ENCODE results near the gene HNRNPA3. TPM values are rescaled to one million over a fixed set of nuclear protein-coding genes. Genes with fewer than 3 reads are reported as not detected.

Gene HNRNPA3
- total and polyA plus RNA-seq, 2 of the 13 experiments (the other 11 are each of a cell fraction or from before 2014, with no cell fraction given): 73.3 to 97.7 TPM

DNA sequence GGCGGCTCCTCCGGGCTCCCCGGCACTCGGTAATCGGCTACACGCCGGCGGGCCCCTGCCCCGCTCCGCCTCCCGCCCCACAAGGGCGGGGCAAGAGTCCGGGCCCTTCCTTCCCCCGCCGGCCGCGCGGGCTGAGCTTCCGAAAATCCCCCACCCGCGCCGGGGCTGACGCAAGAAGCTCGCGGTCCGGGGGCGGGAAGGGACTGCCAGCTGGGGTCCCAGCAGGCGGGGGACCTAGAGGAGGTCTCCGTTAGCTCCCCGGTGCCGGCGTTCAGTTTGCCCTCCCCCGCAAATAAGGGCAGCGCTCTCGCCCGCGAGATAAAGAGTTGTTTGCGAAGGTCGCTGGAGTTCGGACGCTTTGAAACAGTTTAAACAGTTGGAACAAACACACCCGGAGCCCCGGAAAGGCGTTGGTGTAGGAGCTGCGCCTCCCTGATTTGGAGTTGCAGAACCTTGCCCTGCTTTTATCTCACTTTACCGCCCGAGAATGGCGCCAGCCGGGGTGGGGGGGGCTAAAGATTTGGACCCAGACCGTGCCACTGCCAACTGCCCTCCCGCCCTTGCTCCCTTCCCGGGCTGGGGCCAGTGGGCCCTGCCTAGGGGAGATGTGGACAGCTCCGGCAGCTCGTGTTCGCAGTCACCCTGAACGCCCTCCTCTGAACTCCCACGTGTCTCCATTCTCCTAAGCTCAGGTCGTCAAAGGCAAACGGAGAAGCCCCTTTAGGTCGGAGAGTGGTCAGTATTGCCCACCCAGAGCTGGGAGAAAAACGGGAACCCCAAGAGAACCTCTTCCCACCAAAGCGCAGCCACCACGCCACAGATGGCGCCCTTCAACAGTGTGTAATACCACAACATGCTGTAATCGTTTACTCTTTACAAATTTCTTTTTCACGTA lies 52.3 kb downstream of the HNRNPA3 start, which contains the start of gene NFE2L2 (continued):
- TF ChIP-seq, protein P1, sequence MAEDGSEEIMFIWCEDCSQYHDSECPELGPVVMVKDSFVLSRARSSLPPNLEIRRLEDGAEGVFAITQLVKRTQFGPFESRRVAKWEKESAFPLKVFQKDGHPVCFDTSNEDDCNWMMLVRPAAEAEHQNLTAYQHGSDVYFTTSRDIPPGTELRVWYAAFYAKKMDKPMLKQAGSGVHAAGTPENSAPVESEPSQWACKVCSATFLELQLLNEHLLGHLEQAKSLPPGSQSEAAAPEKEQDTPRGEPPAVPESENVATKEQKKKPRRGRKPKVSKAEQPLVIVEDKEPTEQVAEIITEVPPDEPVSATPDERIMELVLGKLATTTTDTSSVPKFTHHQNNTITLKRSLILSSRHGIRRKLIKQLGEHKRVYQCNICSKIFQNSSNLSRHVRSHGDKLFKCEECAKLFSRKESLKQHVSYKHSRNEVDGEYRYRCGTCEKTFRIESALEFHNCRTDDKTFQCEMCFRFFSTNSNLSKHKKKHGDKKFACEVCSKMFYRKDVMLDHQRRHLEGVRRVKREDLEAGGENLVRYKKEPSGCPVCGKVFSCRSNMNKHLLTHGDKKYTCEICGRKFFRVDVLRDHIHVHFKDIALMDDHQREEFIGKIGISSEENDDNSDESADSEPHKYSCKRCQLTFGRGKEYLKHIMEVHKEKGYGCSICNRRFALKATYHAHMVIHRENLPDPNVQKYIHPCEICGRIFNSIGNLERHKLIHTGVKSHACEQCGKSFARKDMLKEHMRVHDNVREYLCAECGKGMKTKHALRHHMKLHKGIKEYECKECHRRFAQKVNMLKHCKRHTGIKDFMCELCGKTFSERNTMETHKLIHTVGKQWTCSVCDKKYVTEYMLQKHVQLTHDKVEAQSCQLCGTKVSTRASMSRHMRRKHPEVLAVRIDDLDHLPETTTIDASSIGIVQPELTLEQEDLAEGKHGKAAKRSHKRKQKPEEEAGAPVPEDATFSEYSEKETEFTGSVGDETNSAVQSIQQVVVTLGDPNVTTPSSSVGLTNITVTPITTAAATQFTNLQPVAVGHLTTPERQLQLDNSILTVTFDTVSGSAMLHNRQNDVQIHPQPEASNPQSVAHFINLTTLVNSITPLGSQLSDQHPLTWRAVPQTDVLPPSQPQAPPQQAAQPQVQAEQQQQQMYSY (CRISPR knock-in tag; IDR thresholded peaks at IDR 0.05): no peak; the same call in 1 of the 2 replicates
- TF ChIP-seq, protein P2, sequence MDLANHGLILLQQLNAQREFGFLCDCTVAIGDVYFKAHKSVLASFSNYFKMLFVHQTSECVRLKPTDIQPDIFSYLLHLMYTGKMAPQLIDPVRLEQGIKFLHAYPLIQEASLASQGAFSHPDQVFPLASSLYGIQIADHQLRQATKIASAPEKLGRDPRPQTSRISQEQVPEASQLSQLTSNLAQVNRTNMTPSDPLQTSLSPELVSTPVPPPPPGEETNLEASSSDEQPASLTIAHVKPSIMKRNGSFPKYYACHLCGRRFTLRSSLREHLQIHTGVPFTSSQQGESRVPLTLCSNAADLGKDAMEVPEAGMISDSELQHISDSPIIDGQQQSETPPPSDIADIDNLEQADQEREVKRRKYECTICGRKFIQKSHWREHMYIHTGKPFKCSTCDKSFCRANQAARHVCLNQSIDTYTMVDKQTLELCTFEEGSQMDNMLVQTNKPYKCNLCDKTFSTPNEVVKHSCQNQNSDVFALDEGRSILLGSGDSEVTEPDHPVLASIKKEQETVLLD (CRISPR knock-in tag; IDR thresholded peaks at IDR 0.05; ENCODE audit: low read depth): peak; percentile 100
- TF ChIP-seq SOX13 (IDR thresholded peaks at IDR 0.05) (peak; percentile 70; the same call in 1 of the 2 replicates), SOX13 (CRISPR knock-in tag; conservative IDR thresholded peaks at IDR 0.05 in 1 of 2, IDR thresholded peaks at IDR 0.05 in 1 of 2) (peak; percentile 74 to 88; a peak in 2 of 4 replicates), HCFC1 (IDR thresholded peaks at IDR 0.05; ENCODE audit: low read depth, low read length) (no peak), ZNF343 (CRISPR knock-in tag; IDR thresholded peaks at IDR 0.05) (no peak; the same call in 1 of the 2 replicates), ZNF674 (CRISPR knock-in tag; IDR thresholded peaks at IDR 0.05; ENCODE audit: low read depth) (no peak), NFATC3 (CRISPR knock-in tag; IDR thresholded peaks at IDR 0.05) (peak; percentile 50; the same call in 1 of the 2 replicates), HES4 (CRISPR knock-in tag; IDR thresholded peaks at IDR 0.05; ENCODE audit: borderline replicate concordance) (no peak), ZNF619 (CRISPR knock-in tag; IDR thresholded peaks at IDR 0.05) (no peak), GZF1 (CRISPR knock-in tag; IDR thresholded peaks at IDR 0.05) (peak; percentile 91; the same call in 1 of the 2 replicates), ZNF160 (CRISPR knock-in tag; IDR thresholded peaks at IDR 0.05) (0 out of 2 replicates have a peak, but pooled peaks have one; percentile 5), ZNF326 (CRISPR knock-in tag; IDR thresholded peaks at IDR 0.05; ENCODE audit: borderline replicate concordance) (no peak)
- TF ChIP-seq, protein P3, sequence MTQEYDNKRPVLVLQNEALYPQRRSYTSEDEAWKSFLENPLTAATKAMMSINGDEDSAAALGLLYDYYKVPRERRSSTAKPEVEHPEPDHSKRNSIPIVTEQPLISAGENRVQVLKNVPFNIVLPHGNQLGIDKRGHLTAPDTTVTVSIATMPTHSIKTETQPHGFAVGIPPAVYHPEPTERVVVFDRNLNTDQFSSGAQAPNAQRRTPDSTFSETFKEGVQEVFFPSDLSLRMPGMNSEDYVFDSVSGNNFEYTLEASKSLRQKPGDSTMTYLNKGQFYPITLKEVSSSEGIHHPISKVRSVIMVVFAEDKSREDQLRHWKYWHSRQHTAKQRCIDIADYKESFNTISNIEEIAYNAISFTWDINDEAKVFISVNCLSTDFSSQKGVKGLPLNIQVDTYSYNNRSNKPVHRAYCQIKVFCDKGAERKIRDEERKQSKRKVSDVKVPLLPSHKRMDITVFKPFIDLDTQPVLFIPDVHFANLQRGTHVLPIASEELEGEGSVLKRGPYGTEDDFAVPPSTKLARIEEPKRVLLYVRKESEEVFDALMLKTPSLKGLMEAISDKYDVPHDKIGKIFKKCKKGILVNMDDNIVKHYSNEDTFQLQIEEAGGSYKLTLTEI (CRISPR knock-in tag; conservative IDR thresholded peaks at IDR 0.05): no peak
- TF ChIP-seq, protein P4, sequence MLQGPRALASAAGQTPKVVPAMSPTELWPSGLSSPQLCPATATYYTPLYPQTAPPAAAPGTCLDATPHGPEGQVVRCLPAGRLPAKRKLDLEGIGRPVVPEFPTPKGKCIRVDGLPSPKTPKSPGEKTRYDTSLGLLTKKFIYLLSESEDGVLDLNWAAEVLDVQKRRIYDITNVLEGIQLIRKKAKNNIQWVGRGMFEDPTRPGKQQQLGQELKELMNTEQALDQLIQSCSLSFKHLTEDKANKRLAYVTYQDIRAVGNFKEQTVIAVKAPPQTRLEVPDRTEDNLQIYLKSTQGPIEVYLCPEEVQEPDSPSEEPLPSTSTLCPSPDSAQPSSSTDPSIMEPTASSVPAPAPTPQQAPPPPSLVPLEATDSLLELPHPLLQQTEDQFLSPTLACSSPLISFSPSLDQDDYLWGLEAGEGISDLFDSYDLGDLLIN (CRISPR knock-in tag; IDR thresholded peaks at IDR 0.05; ENCODE audit: borderline replicate concordance): no peak; the same call in 1 of the 2 replicates
- TF ChIP-seq, protein P5, sequence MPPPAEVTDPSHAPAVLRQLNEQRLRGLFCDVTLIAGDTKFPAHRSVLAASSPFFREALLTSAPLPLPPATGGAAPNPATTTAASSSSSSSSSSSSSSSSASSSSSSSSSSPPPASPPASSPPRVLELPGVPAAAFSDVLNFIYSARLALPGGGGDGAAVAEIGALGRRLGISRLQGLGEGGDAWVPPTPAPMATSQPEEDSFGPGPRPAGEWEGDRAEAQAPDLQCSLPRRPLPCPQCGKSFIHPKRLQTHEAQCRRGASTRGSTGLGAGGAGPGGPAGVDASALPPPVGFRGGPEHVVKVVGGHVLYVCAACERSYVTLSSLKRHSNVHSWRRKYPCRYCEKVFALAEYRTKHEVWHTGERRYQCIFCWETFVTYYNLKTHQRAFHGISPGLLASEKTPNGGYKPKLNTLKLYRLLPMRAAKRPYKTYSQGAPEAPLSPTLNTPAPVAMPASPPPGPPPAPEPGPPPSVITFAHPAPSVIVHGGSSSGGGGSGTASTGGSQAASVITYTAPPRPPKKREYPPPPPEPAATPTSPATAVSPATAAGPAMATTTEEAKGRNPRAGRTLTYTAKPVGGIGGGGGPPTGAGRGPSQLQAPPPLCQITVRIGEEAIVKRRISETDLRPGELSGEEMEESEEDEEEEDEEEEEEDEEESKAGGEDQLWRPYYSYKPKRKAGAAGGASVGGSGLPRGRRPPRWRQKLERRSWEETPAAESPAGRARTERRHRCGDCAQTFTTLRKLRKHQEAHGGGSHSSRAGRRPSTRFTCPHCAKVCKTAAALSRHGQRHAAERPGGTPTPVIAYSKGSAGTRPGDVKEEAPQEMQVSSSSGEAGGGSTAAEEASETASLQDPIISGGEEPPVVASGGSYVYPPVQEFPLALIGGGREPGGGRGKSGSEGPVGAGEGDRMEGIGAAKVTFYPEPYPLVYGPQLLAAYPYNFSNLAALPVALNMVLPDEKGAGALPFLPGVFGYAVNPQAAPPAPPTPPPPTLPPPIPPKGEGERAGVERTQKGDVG (CRISPR knock-in tag; IDR thresholded peaks at IDR 0.05; ENCODE audit: borderline replicate concordance): peak; percentile 98

All from HepG2 (cell line).